SU-DHL-6 (cell line): ENCODE data around the gene RAB11FIP2.

Source experiments
- EZH2phosphoT487 ChIP-seq: fragments of 200-600 bp; sonication (generic), shearing (Covaris generic); conservative IDR thresholded peaks from 2 replicates; pipeline ENCODE4 v1.6.1; 2018; ENCODE audit warnings: mild to moderate bottlenecking, antibody characterized with exemption, low read length, moderate library complexity, mixed read lengths
- TF ChIP-seq, protein P1 (sequence below): fragments of 200-600 bp; sonication (generic); IDR thresholded peaks from one replicate; pipeline ENCODE4 v1.5.1; 2017; ENCODE audit warnings: antibody characterized with exemption, mild to moderate bottlenecking, low read length, moderate library complexity; ENCODE audit not compliant: insufficient read depth, poor library complexity, severe bottlenecking

- TF ChIP-seq, protein P1, sequence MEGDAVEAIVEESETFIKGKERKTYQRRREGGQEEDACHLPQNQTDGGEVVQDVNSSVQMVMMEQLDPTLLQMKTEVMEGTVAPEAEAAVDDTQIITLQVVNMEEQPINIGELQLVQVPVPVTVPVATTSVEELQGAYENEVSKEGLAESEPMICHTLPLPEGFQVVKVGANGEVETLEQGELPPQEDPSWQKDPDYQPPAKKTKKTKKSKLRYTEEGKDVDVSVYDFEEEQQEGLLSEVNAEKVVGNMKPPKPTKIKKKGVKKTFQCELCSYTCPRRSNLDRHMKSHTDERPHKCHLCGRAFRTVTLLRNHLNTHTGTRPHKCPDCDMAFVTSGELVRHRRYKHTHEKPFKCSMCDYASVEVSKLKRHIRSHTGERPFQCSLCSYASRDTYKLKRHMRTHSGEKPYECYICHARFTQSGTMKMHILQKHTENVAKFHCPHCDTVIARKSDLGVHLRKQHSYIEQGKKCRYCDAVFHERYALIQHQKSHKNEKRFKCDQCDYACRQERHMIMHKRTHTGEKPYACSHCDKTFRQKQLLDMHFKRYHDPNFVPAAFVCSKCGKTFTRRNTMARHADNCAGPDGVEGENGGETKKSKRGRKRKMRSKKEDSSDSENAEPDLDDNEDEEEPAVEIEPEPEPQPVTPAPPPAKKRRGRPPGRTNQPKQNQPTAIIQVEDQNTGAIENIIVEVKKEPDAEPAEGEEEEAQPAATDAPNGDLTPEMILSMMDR, result no peak
- TF ChIP-seq EZH2phosphoT487, result no peak
Measured at GRCh38 chr10:118041316-118041715, 5.4 kb downstream of the RAB11FIP2 start.
